IPS-15b (cell line): ENCODE measurements around the gene MIGA1.

Experiments used
- H3K27me3 ChIP-seq: one replicate; pipeline ENCODE4 v1.6.1; 2013; ENCODE audit warnings: low read length; ENCODE audit not compliant: control insufficient read depth, insufficient read depth
- H3K36me3 ChIP-seq: one replicate; pipeline ENCODE4 v1.6.1; 2013; ENCODE audit warnings: low read length; ENCODE audit not compliant: control insufficient read depth, insufficient read depth
- H3K4me1 ChIP-seq: one replicate; pipeline ENCODE4 v1.6.1; 2013; ENCODE audit warnings: mild to moderate bottlenecking, low read length; ENCODE audit not compliant: control insufficient read depth, insufficient read depth
- H3K4me3 ChIP-seq: one replicate; pipeline ENCODE4 v1.5.1; 2013; ENCODE audit warnings: low read depth, low read length
- H3K9ac ChIP-seq: one replicate; pipeline ENCODE4 v1.6.1; 2013; ENCODE audit warnings: low read depth, mild to moderate bottlenecking, low read length
- H3K9me3 ChIP-seq: one replicate; pipeline ENCODE4 v1.6.1; 2013; ENCODE audit warnings: mild to moderate bottlenecking, low read length; ENCODE audit not compliant: control insufficient read depth, insufficient read depth

The MIGA1 gene

DNA sequence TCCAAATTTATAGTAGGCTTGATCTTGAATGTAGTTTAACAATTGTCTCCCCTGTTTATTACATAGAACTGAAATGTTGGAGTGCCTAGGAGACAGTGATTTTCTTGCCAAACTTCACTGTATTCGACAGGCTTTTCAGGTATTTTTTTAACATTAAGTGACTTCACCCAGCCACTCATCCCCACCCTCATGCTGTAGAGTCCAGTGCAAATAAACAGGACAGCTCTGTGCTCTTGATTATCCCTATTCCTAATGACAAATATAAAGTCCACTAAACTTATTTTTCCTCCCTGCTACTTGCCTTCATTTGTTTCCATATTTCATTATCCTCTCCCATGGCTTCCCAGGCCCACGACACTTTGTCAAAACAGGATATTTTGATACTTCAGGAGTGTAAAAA is 79.8 kb downstream of the MIGA1 start:
- H3K4me3 ChIP-seq: no peak overlapping the region
- H3K9me3 ChIP-seq: no peaks in the 10 kb centered on the region
- no peaks in the 10 kb centered on the region for H3K4me1 ChIP-seq
- H3K36me3 ChIP-seq: no peaks in the 10 kb centered on the region
- no peaks in the 10 kb centered on the region for H3K27me3 ChIP-seq
- no peak overlapping the region for H3K9ac ChIP-seq

DNA sequence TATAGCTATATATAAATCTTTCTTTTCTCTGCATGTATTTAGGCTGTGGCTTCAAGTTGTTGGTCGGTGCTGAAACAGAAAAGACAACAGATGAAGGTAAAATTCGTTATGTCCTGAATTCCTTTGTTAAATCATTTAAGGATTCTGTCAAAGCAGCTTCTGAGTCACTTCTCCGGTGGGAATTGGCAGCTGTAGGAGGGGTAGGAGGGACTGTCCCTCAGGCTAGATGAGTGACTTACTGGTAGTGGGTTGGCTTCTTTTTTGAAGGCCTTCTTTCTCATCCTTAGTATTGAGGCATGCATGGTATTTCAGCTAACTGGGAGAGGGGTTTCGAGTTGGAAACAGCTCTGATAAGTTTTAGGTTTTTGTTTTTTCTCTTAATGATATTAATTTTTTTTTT is 86.8 kb downstream of the MIGA1 start:
- Histone ChIP-seq H3K36me3 (no peaks in the 10 kb centered on the region), H3K9me3 (no peaks in the 10 kb centered on the region), H3K27me3 (no peaks in the 10 kb centered on the region), H3K9ac (no peak overlapping the region), H3K4me1 (peaks cover 2% of the 10 kb centered on the region), H3K4me3 (no peak overlapping the region)

DNA sequence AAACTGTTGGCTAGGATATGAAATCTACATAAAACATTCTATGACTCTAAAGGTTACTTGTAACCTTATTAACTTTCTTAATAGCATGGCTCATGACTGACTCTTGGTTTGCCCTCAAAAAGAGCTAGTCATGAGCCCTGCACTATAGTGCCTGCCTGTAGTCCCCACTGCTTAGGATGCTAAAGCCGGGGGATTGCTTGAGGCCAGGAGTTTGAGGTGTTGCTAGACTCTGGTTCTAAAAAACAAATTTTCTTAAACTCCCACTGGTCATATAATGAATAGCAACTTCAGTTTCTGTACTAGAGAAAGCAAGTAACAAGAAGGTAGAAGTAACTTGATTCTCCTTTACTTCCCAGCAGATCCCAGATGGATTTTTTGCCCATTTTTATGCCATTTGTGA is 93.2 kb downstream of the MIGA1 start:
- Histone ChIP-seq H3K9ac (no peak overlapping the region), H3K9me3 (no peaks in the 10 kb centered on the region), H3K4me1 (peaks cover 2% of the 10 kb centered on the region), H3K27me3 (no peaks in the 10 kb centered on the region), H3K4me3 (no peak overlapping the region), H3K36me3 (no peaks in the 10 kb centered on the region)

DNA sequence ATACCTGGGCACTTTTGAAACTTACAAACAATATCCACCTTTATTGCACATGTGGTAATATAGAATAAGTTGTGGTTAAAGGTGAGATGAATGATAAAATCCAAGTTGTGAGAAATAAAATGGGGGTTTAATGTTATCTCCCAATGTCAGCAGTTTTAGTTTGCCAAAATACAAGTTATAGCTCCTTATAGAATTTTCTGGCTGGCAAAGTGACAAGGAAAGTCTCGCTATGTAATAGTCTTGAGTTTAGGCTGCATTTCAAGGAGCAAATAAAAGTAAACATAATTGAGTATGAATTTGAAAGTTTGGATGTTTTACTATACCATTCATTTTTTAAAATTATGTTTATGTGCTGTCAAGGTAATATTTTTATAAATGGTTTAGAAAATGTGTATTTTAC is 94.0 kb downstream of the MIGA1 start:
- no peaks in the 10 kb centered on the region for H3K36me3 ChIP-seq

DNA sequence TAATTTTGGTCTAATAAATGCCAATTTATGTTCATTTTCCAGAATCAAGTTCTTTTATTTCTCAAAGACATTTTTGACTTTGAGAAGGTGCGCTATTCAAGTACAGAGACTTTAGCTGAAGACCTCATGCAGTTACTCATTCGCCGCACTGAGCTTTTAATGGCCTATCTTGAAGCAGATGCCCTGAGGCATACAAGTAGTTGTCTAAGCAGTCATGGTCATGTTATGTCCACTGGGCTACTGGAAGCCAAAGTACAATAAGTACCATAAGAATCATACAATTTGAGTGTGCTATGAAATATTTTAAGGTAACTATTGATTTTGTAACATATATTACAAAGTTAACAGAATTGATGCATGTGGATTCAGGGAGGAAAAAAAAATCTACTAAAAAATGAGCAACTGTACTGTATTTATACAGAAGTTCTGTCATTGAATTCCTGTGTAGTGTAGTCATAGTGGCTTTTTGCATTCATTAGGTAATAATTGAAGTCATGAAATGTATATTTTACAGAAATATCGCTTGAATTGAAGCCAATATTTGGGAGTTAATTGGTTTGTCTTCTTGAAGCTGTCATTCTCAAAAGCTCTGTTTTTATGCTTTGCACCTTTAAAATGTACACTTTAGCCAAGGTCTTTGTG is 95.5 kb downstream of the MIGA1 start:
- Histone ChIP-seq H3K9ac (no peak overlapping the region), H3K4me1 (no peaks in the 10 kb centered on the region), H3K4me3 (no peak overlapping the region), H3K36me3 (no peaks in the 10 kb centered on the region), H3K9me3 (no peaks in the 10 kb centered on the region), H3K27me3 (no peaks in the 10 kb centered on the region)

More for the DNA sequence above, 94.0 kb downstream of the MIGA1 start:
- Histone ChIP-seq H3K4me3 (no peak overlapping the region), H3K9me3 (no peaks in the 10 kb centered on the region), H3K9ac (no peak overlapping the region), H3K4me1 (peaks cover 2% of the 10 kb centered on the region), H3K27me3 (no peaks in the 10 kb centered on the region)

DNA sequence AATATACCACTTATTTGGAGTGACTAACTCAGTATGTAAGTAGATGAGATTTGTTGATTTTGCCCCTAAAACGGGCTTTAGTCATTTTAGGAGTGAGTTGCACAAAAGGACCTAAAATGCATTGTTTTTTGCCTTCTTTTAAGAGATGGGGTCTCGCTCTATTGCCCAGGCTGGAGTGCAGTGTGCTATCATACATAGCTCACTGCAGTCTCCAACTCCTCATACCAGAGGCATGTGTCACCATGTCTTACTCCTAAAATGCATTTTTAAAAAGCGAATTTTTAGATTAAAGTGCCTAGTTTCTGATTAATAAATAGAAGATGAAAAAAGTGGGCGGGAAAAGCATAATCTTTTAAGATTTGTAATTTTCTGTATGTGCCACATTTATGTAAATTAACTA is 97.4 kb downstream of the MIGA1 start:
- Histone ChIP-seq H3K9ac (no peak overlapping the region), H3K27me3 (no peaks in the 10 kb centered on the region), H3K9me3 (no peaks in the 10 kb centered on the region), H3K4me1 (no peaks in the 10 kb centered on the region), H3K4me3 (no peak overlapping the region), H3K36me3 (no peaks in the 10 kb centered on the region)

DNA sequence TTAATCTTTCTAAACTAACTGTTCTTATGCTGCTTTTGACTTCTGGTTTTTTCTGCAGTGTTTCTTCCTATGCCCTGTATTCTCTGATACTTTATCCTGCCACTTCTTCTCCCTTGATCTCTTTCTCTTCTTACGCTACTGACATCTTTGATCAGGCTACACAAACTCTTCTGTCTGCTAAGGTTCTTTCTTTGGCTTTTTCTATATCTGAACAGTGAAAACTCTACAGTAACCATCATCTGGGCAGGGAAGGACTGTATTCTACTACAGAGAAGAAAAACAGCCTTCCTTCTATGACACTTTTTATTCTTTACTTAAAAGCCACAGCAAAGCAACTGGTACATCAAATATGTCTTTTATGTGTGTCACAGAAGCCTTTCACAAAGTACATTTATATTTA is 101.6 kb downstream of the MIGA1 start:
- H3K9ac ChIP-seq: no peak overlapping the region
- H3K36me3 ChIP-seq: no peaks in the 10 kb centered on the region
- H3K4me3 ChIP-seq: no peak overlapping the region
- H3K4me1 ChIP-seq: no peaks in the 10 kb centered on the region
- H3K9me3 ChIP-seq: no peaks in the 10 kb centered on the region
- H3K27me3 ChIP-seq: no peaks in the 10 kb centered on the region

DNA sequence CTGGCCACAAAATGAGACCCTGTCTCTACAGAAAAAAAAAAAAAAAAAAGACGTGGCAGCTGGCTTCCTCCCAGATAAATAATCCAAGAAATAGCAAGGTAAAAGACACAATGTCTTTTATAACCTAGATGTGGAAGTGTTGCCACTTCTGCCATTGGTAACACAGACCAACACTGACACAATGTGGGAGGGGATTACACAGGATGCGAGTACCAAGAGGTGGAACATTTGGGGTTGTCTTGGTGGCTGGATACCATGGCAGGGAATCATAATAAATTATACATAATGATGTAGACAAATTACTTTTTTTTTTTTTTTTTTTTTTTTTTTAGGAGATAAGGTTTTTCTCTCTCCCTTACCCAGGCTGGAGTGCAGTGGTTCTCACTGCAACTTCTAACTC is 103.0 kb downstream of the MIGA1 start:
- Histone ChIP-seq H3K27me3 (no peaks in the 10 kb centered on the region), H3K4me3 (no peak overlapping the region), H3K4me1 (no peaks in the 10 kb centered on the region), H3K36me3 (no peaks in the 10 kb centered on the region), H3K9me3 (no peaks in the 10 kb centered on the region), H3K9ac (no peak overlapping the region)

DNA sequence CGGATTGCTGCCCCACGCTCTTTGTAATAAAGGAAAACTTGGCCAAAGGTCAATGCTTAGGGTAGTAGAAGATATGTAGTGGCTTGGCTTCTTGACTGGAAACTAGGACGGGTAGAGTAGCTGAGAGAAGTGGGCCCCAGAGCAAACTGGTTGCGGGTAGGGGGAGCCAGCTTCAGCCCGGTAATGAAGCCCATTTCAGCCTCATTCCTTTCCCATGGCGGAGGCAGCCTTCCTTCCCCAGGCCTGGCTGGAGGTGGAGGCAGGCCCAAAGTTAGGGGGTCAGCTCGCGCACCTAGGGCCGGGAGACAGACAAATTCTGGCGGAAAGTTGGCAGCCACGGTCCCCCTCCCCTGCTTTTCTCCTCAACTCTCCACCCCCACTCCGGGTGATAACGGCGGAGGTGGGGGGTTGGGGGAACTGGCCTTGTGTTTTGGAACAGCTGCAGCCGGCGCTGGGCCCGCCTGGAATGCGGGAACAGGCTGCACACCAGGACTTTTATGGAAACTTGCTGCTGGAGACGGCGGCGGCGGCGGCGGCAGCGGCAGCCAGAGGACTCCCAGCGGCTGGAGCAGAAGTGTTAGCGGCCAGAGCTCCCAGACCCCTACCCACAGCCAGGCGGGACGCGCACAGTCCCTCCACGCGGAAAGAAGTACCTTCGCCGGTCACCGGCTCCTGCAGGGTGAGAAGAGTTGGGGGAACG is 108.8 kb downstream of the MIGA1 start, which contains the start of gene NEXN:
Gene NEXN, plus strand, starts transcription at position 544 of the 700 bp plus-strand sequence. CDS start 27,483 bp downstream, outside the sequence.
- H3K4me1 ChIP-seq: peaks cover 7% of the 10 kb centered on the region
- peaks cover 2% of the 10 kb centered on the region for H3K27me3 ChIP-seq
- peaks cover 2% of the 10 kb centered on the region for H3K36me3 ChIP-seq
- H3K9me3 ChIP-seq: no peaks in the 10 kb centered on the region
- H3K4me3 ChIP-seq: peak within 1 kb of the TSS; percentile 88
- peak within 1 kb of the TSS; percentile 85 for H3K9ac ChIP-seq

DNA sequence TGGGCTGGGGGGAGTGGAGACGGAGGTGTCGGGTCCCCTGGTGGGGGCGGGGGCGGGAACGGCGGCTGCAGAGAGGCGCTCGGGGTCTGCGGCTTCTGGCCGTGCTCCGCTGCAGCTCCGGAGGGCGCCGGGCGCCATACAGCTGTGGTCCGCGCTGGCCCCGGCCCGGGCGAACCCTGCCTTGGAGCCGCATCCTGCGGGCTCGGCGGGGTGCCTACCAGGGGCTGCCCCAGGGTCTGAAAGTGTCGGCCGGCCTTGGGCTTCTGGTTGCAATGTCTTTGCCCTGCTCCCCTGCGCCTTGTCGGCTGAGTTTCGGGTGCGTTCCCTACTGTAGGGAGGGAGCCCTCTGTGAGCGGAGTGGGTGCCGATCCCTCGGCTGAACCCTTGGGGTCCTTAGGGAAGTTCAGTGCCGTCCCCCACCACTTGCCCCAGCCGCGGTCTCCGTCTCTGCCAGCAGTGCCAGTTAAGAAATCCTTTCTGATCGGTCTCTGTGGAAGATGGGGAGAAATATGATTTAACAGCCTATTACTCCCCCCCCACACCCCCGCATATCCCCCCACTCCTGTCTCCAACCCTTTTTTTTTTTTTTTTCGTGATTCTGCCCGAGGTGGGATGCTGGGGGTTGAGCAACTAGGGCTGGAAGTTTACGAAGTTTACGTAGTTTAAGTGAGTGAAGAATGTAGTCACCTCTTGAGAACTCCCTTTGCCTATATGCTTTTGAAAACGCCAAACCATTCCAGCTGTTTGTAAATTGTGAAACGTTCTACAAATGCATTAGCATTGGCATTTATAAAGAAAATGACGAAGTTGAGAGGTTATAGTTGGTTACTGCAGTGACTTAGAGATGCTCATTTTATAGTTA is 109.6 kb downstream of the MIGA1 start:
- Histone ChIP-seq H3K9me3 (no peaks in the 10 kb centered on the region), H3K9ac (peak overlapping the region; percentile 85), H3K36me3 (peaks cover 2% of the 10 kb centered on the region), H3K27me3 (peaks cover 2% of the 10 kb centered on the region), H3K4me1 (peaks cover 7% of the 10 kb centered on the region), H3K4me3 (peak overlapping the region; percentile 88)

DNA sequence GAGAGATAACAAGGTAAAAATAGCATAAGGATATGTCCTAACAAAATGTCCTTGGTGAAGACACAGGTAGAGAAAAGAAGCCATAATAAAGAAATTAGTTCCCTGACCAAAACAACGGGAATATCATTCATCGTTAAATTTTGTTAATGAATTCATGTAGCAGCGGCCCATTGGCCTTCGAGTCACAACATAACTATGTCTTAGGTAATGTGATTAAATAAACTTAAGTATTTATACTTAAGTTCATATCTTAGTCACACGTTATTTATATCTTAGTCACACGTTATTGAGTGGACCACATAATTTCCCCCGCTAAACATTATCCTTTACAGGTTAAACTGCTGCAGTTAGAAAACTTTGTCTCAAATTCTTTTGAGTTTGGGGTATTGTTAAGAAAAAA is 110.2 kb downstream of the MIGA1 start:
- peak overlapping the region; percentile 88 for H3K4me3 ChIP-seq
- peaks cover 2% of the 10 kb centered on the region for H3K27me3 ChIP-seq
- no peak overlapping the region for H3K9ac ChIP-seq

More for the DNA sequence above, 110.2 kb downstream of the MIGA1 start:
- no peaks in the 10 kb centered on the region for H3K9me3 ChIP-seq
- H3K36me3 ChIP-seq: peaks cover 2% of the 10 kb centered on the region
- H3K4me1 ChIP-seq: peaks cover 7% of the 10 kb centered on the region
